Measurements from ENCODE around the gene RNF123.

RNF123 gene

DNA sequence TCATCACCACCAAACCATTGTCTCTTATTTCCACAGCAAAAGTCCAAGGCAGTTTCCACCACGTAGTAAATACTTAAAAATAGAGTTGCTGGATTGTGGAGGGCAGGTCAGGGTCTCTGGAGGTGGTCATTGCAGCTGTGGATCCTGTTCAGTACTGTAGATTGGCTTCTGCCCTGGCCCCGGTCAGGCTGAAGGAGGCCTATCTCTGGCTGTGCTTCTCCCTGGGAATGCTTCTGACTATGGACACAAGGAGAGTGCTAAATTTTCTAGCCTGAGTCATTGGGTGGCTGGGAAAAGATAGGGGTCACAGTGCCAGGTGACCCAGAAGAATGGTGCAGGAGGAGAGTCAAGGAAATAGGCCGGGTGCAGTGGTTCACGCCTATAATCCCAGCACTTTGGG lies 60.7 kb downstream of the RNF123 start:
- no peak overlapping the region for H3K27ac ChIP-seq
- TF ChIP-seq, protein P1, sequence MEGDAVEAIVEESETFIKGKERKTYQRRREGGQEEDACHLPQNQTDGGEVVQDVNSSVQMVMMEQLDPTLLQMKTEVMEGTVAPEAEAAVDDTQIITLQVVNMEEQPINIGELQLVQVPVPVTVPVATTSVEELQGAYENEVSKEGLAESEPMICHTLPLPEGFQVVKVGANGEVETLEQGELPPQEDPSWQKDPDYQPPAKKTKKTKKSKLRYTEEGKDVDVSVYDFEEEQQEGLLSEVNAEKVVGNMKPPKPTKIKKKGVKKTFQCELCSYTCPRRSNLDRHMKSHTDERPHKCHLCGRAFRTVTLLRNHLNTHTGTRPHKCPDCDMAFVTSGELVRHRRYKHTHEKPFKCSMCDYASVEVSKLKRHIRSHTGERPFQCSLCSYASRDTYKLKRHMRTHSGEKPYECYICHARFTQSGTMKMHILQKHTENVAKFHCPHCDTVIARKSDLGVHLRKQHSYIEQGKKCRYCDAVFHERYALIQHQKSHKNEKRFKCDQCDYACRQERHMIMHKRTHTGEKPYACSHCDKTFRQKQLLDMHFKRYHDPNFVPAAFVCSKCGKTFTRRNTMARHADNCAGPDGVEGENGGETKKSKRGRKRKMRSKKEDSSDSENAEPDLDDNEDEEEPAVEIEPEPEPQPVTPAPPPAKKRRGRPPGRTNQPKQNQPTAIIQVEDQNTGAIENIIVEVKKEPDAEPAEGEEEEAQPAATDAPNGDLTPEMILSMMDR (conservative IDR thresholded peaks at IDR 0.05), result no peak

DNA sequence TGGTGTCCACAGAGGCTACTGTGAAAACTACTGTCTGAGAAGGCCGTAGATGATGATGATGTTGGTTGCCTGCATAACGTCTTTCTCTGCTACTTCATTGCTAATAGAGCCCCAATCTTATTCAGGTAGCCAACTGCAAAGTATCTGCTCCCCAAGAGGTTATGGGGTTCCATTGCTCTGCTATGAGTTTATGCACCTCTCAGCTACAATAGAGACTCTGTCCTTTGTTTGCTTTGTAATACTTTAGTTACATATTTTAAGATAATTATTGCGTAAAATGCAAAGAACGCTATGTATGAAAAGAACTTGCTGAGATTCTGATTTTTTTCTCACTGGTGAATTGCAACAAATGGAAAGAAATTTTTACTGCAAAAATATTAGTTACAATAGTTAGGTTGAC lies 62.1 kb downstream of the RNF123 start:
- TF ChIP-seq, protein P1 (conservative IDR thresholded peaks at IDR 0.05), result no peak
- no peak overlapping the region for H3K27ac ChIP-seq

DNA sequence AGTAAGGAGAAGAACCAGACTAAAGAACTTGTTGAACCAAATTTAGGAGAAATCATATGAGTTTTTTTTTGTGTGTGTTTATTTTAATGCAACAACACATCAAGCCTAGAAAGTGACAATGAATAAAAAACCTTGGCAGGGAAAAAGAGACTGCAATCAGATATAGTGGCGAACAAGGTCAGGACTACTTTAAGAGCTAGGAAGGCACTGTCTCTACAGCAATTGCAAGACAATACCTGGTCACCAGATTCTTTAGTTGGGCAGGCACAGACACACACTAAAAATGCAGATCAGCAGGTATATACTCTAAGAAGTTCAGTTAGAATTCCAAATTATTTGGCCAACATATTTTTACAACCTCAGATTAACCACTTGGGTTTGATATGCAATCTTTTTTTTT lies 65.2 kb downstream of the RNF123 start:
- TF ChIP-seq, protein P1 (conservative IDR thresholded peaks at IDR 0.05), result no peak
- no peak overlapping the region for H3K27ac ChIP-seq

DNA sequence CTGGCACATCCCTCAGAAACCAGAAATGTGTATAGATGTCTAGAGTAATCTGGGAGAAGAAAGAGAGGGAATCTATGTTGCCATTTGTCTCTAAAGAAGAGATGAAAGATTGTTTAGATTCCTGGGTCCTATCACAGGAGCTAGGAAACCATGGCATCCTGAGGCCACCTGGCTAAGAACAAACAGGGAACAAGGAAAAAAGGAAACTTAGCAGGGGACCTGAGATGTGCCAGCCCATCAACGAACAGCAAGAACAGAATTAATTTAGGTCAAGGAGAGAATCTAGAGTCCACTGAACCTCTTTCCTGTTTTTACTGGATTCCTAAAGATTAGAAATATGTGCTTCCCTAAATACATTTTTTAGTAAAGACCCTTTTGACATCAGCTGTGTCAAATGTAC lies 66.7 kb downstream of the RNF123 start:
- H3K27ac ChIP-seq, result no peak overlapping the region
- TF ChIP-seq, protein P1 (conservative IDR thresholded peaks at IDR 0.05), result no peak

DNA sequence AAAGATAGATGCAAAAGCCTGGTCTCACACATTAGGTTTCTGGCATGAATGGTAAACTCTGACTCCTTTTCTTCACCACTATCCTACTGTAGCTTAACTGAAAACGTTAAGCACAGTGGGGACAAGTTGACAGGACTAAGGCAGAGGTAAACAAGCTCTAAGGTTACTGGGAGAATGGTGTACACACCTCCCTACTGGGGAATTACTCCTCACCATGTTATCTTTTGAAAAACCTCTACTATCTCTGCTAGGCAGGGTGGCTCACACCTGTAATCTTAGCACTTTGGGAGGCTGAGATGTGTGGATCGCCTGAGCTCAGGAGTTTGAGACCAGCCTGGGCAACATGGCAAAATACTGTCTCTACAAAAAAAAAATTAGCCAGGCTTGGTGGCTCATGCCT lies 67.8 kb downstream of the RNF123 start:
- TF ChIP-seq, protein P1 (conservative IDR thresholded peaks at IDR 0.05), result no peak
- no peak overlapping the region for H3K27ac ChIP-seq

DNA sequence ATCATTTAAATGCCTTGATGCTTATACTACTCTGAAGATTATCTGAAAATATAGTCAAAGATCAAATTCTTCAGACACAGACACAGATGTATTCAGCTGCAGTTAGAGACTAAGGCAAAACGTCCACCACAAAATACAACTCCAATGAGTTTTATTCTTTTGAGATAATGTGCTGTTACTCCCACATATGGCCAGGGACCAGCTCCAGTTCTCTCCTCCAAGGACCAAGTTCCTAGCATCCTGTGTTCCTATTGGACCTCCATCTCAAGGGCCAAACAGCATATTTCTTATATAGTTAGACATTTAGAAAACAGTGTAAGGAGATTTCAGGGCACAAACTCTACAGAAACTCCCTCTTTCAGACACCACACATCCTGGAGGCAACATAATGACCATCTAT lies 69.9 kb downstream of the RNF123 start:
- no peak overlapping the region for H3K27ac ChIP-seq
- TF ChIP-seq, protein P1 (conservative IDR thresholded peaks at IDR 0.05), result no peak

DNA sequence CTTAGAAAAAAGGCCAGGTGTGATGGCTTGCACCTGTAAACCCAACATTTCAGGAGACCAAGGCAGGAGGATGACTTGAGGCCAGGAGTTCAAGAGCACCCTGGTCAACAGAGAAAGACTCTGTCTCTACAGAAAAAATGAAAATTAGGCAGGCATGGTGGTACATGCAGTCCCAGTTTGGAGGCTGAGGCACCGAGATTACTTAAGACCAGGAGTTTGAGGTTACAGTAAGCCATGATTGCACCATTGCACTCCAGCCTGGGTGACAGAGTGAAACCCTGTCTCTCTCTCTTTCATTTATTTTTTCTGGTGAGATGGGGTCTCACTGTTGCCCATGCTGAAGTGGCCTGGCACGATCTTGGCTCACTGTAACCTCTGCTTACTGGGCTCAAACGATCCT lies 72.3 kb downstream of the RNF123 start:
- TF ChIP-seq, protein P1 (conservative IDR thresholded peaks at IDR 0.05), result no peak

DNA sequence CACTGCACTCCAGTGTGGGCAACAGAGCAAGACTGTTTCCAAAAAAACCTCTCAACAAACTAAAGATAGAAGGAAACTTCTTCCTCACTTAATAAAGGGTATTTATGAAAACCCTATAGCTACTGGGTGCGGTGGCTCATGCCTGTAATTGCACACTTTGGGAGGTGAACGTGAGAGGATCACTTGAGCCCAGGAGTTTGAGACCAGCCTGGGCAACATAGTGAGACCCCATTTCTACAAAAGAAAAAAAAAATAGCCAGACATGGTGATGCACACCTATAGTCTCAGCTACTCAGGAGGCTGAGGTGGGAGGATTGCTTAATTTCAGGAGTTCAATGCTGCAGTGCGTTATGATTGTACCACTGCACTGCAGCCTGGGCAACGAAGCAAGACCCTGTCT lies 74.6 kb downstream of the RNF123 start:
- H3K27ac ChIP-seq, result no peak overlapping the region
- TF ChIP-seq, protein P1 (conservative IDR thresholded peaks at IDR 0.05), result no peak

More for the DNA sequence above, 72.3 kb downstream of the RNF123 start:
- no peak overlapping the region for H3K27ac ChIP-seq

All from VCaP (cell line).